ENCODE results near the gene COL7A1. TPM values are rescaled to one million over a fixed set of nuclear protein-coding genes. Genes with fewer than 3 reads are reported as not detected.

COL7A1 gene
- total and polyA plus RNA-seq, 2 experiments from 2014 or later = 4.0 to 7.9 TPM

- H3F3A ChIP-seq (replicated peaks; ENCODE audit: low read depth) = 0 out of 2 replicates have a peak, but pooled peaks cover 7% of the 10 kb centered on the region
- peaks cover 12% of the 10 kb centered on the region for H3K4me1 Mint-ChIP-seq
- peaks cover 17% of the 10 kb centered on the region; the same call in 1 of the 2 replicates for H3K4me1 ChIP-seq (ENCODE audit: insufficient read depth)
- 0 out of 2 replicates have a peak, but pooled peaks cover 6% of the 10 kb centered on the region for H3K36me3 ChIP-seq (ENCODE audit: insufficient read depth)
- no peaks in the 10 kb centered on the region; the same call in 1 of the 2 replicates for H4K20me1 ChIP-seq (replicated peaks; ENCODE audit: insufficient read depth)
- no peak overlapping the region for H3K27ac ChIP-seq (ENCODE audit: low read depth)
- H3K9me3 Mint-ChIP-seq = no peaks in the 10 kb centered on the region
- peaks cover 11% of the 10 kb centered on the region; the same call in 1 of the 2 replicates for H3K27me3 ChIP-seq (ENCODE audit: insufficient read depth)
- no peaks in the 10 kb centered on the region for H3K9me2 ChIP-seq (ENCODE audit: insufficient read depth)
- H3K27ac Mint-ChIP-seq = no peak overlapping the region; the same call in 1 of the 2 replicates
- H3K36me3 Mint-ChIP-seq (ENCODE audit: low read depth) = peaks cover 32% of the 10 kb centered on the region
- ATAC-seq (no peak), DNase-seq (ENCODE audit: low spot score) (no peak)
- H3K79me2 ChIP-seq (replicated peaks; ENCODE audit: insufficient read depth) = no peaks in the 10 kb centered on the region
- H2AFZ ChIP-seq = no peak overlapping the region
- peak overlapping the region; percentile 88; the same call in 1 of the 2 replicates for H3K4me2 ChIP-seq
- peak overlapping the region; percentile 59; the same call in 1 of the 2 replicates for H3K4me3 ChIP-seq
- H3K4me3 Mint-ChIP-seq = peak overlapping the region; percentile 60; the same call in 1 of the 3 replicates
- H3K27me3 Mint-ChIP-seq (ENCODE audit: insufficient read depth, low read depth, poor library complexity) = peaks cover 23% of the 10 kb centered on the region
- TF ChIP-seq STAT1 (IDR thresholded peaks at IDR 0.05; ENCODE audit: unreplicated experiment) = no peak
- TF ChIP-seq EZH2phosphoT487 (IDR thresholded peaks at IDR 0.05; ENCODE audit: unreplicated experiment) = no peak
- no peak for TF ChIP-seq CREB1 (CRISPR knock-in tag; IDR thresholded peaks at IDR 0.05; ENCODE audit: low read depth)
- TF ChIP-seq ZNF114 (CRISPR knock-in tag; IDR thresholded peaks at IDR 0.05) = no peak
- no peak for TF ChIP-seq CTCF (conservative IDR thresholded peaks at IDR 0.05; ENCODE audit: low read depth in 2 of 2)
- TF ChIP-seq POLR2AphosphoS5 (IDR thresholded peaks at IDR 0.05; ENCODE audit: low read depth) = no peak
- TF ChIP-seq NANOG (IDR thresholded peaks at IDR 0.05; ENCODE audit: borderline replicate concordance) = no peak
- TF ChIP-seq, protein P1, sequence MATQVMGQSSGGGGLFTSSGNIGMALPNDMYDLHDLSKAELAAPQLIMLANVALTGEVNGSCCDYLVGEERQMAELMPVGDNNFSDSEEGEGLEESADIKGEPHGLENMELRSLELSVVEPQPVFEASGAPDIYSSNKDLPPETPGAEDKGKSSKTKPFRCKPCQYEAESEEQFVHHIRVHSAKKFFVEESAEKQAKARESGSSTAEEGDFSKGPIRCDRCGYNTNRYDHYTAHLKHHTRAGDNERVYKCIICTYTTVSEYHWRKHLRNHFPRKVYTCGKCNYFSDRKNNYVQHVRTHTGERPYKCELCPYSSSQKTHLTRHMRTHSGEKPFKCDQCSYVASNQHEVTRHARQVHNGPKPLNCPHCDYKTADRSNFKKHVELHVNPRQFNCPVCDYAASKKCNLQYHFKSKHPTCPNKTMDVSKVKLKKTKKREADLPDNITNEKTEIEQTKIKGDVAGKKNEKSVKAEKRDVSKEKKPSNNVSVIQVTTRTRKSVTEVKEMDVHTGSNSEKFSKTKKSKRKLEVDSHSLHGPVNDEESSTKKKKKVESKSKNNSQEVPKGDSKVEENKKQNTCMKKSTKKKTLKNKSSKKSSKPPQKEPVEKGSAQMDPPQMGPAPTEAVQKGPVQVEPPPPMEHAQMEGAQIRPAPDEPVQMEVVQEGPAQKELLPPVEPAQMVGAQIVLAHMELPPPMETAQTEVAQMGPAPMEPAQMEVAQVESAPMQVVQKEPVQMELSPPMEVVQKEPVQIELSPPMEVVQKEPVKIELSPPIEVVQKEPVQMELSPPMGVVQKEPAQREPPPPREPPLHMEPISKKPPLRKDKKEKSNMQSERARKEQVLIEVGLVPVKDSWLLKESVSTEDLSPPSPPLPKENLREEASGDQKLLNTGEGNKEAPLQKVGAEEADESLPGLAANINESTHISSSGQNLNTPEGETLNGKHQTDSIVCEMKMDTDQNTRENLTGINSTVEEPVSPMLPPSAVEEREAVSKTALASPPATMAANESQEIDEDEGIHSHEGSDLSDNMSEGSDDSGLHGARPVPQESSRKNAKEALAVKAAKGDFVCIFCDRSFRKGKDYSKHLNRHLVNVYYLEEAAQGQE (IDR thresholded peaks at IDR 0.05; ENCODE audit: unreplicated experiment) = no peak
- no peak for TF ChIP-seq EZH2 (IDR thresholded peaks at IDR 0.05; ENCODE audit: low read depth, unreplicated experiment)
These were observed 1.0 kb upstream of the COL7A1 start for GRCh38 chr3:48596157-48596556.
